Stimulated activated naive B cell treated with anti-CD40 and anti-IgM and Interleukin-4, amounts not matched to agents 10 μg/mL and 1 μg/mL and 100 μg/mL, for 72 hours (primary cell): ENCODE data around the gene POLE2.
"Not testable (repeated sequence)": the region's sequence is repeated elsewhere in the genome, so short reads cannot be mapped to it uniquely, and the experiment has no call there.

Experiments
- ATAC-seq, 2 donors: fragments of 150-1000 bp; cut with Tn5 transposase; replicated peaks; 2 replicates each; pipeline ENCODE4 v1.10.0; 2021; ENCODE audit warnings: moderate library complexity in 1 of 2
- DNase-seq: peaks from one replicate; pipeline ENCODE4 v3.0.0; 2021
- H3K27ac Mint-ChIP-seq: one replicate; pipeline ENCODE4 v1.8.0; 2022; ENCODE audit warnings: mild to moderate bottlenecking, mixed read lengths
- H3K27me3 Mint-ChIP-seq, 2 donors: one replicate each; pipeline ENCODE4 v1.8.0; 2022; ENCODE audit warnings: mixed read lengths in 2 of 2
- H3K36me3 Mint-ChIP-seq, 2 donors: one replicate each; pipeline ENCODE4 v1.8.0; 2022; ENCODE audit warnings: mixed read lengths in 2 of 2, mild to moderate bottlenecking in 1 of 2
- H3K4me1 Mint-ChIP-seq, 2 donors: one replicate each; pipeline ENCODE4 v1.8.0; 2022; ENCODE audit warnings: mixed read lengths in 2 of 2, mild to moderate bottlenecking in 1 of 2
- H3K4me3 Mint-ChIP-seq, 2 donors: one replicate each; pipeline ENCODE4 v1.8.0; 2022; ENCODE audit warnings: mild to moderate bottlenecking in 2 of 2, mixed read lengths in 2 of 2, moderate library complexity in 1 of 2
- H3K9me3 Mint-ChIP-seq, 2 donors: one replicate each; pipeline ENCODE4 v1.8.0; 2022; ENCODE audit warnings: mixed read lengths in 2 of 2, mild to moderate bottlenecking in 1 of 2

POLE2 gene, protein sequence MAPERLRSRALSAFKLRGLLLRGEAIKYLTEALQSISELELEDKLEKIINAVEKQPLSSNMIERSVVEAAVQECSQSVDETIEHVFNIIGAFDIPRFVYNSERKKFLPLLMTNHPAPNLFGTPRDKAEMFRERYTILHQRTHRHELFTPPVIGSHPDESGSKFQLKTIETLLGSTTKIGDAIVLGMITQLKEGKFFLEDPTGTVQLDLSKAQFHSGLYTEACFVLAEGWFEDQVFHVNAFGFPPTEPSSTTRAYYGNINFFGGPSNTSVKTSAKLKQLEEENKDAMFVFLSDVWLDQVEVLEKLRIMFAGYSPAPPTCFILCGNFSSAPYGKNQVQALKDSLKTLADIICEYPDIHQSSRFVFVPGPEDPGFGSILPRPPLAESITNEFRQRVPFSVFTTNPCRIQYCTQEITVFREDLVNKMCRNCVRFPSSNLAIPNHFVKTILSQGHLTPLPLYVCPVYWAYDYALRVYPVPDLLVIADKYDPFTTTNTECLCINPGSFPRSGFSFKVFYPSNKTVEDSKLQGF

GRCh38 chr14:49687942-49688700 is at the start of gene POLE2:
TSS of gene POLE2 (minus strand) at chr14:49688214. CDS start at chr14:49688203, 11 bp downstream.
- DNase-seq: peak; percentile 73
- peak; percentile 88 to 89 for ATAC-seq
- Mint-ChIP-seq H3K36me3 (no peaks in the 10 kb centered on the region), H3K27me3 (peaks cover 0 to 3% of the 10 kb centered on the region in 2 donors), H3K4me1 (peaks cover 12 to 21% of the 10 kb centered on the region in 2 donors), H3K9me3 (no peaks in the 10 kb centered on the region), H3K4me3 (peak within 1 kb of the TSS; percentile 79 to 90), H3K27ac (peak within 1 kb of the TSS; percentile 93)

- not testable (repeated sequence) for H3K27ac Mint-ChIP-seq, H3K4me1 Mint-ChIP-seq, H3K27me3 Mint-ChIP-seq, H3K4me3 Mint-ChIP-seq, H3K9me3 Mint-ChIP-seq, ATAC-seq, DNase-seq
- peaks cover 8 to 10% of the 10 kb centered on the region in 2 donors for H3K36me3 Mint-ChIP-seq
Measured at GRCh38 chr14:49735669-49736068, 47.7 kb upstream of the POLE2 start.

DNA sequence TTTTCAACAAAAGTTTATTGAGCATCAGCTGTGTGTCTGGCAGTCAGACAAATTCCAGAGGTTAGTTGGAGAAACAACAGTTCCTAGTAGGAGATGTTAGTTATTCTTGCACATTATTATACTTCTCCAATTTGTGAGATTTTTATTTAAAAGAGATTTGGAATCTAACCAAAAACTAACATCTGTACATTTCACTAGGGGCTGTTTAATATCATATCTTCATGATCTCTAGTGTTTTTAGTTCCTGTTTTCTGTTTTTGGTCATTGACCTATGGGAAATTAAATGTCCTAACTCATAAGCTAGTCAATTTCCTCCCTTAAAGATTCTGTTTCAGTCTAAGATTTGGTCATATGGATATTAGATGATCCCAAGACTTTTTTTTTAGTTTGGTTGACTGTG is 45.8 kb upstream of the POLE2 start:
- H3K4me1 Mint-ChIP-seq: no peaks in the 10 kb centered on the region
- DNase-seq (no peak), ATAC-seq (no peak)
- peaks cover 8% of the 10 kb centered on the region in 2 donors for H3K36me3 Mint-ChIP-seq
- H3K9me3 Mint-ChIP-seq: no peaks in the 10 kb centered on the region
- no peak overlapping the region for H3K27ac Mint-ChIP-seq
- no peak overlapping the region for H3K4me3 Mint-ChIP-seq
- H3K27me3 Mint-ChIP-seq: no peaks in the 10 kb centered on the region

DNA sequence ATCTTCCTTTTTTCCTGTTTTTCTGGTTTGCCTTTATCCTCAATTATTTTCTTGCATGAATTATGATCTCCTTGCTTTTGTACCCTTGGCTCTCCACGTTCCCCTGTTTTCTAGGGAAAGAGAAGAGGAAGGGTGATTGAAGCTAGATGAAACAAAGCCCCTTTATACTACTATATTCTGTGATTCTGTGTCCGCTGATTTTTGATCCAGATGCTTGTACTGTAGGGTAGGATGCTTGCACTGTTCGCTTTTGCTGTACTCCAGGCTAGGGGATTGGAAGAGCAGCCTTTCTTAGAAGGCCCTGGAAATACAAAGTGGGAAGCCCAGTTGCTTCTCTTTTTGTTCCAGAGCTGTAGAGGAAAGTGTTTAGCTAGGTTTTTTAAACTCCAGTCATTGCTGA is 44.9 kb upstream of the POLE2 start:
- peaks cover 8 to 9% of the 10 kb centered on the region in 2 donors for H3K36me3 Mint-ChIP-seq
- H3K9me3 Mint-ChIP-seq: no peaks in the 10 kb centered on the region
- DNase-seq: no peak
- H3K4me1 Mint-ChIP-seq: no peaks in the 10 kb centered on the region
- no peak overlapping the region for H3K4me3 Mint-ChIP-seq
- no peaks in the 10 kb centered on the region for H3K27me3 Mint-ChIP-seq
- ATAC-seq: no peak
- H3K27ac Mint-ChIP-seq: no peak overlapping the region

DNA sequence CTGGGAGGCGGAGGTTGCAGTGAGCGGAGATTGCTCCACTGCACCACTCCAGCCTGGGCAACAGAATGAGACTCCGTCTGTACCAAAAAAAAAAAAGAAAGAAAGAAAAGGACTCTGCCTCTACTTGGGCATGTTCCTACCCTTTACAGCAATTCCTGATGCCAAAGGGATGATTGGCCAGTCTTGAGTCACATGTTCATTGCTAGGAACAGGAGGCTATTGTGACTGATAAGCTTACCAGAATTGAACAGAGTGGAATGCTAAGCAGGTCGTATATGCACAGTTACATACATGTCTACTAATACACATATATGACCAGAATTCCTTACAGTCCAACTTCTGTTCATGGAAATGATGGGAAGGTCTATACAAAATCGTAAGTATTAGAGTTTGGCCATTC is 39.2 kb upstream of the POLE2 start:
- H3K9me3 Mint-ChIP-seq: no peaks in the 10 kb centered on the region
- no peak overlapping the region for H3K27ac Mint-ChIP-seq
- DNase-seq: no peak
- no peaks in the 10 kb centered on the region for H3K27me3 Mint-ChIP-seq
- no peaks in the 10 kb centered on the region for H3K4me1 Mint-ChIP-seq
- H3K36me3 Mint-ChIP-seq: peaks cover 6 to 13% of the 10 kb centered on the region in 2 donors
- no peak overlapping the region for H3K4me3 Mint-ChIP-seq
- ATAC-seq: no peak

GRCh38 chr14:49721733-49722435 is 33.9 kb upstream of the POLE2 start:
- not testable (repeated sequence) for H3K4me3 Mint-ChIP-seq

GRCh38 chr14:49720744-49721143 is 32.7 kb upstream of the POLE2 start:
- H3K36me3 Mint-ChIP-seq: peaks cover 24 to 33% of the 10 kb centered on the region in 2 donors
- H3K27ac Mint-ChIP-seq: no peak overlapping the region
- DNase-seq (no peak), ATAC-seq (no peak)
- no peaks in the 10 kb centered on the region for H3K27me3 Mint-ChIP-seq
- H3K4me1 Mint-ChIP-seq: peaks cover 0 to 5% of the 10 kb centered on the region in 2 donors
- H3K9me3 Mint-ChIP-seq: peaks cover 0 to 6% of the 10 kb centered on the region in 2 donors
- H3K4me3 Mint-ChIP-seq: no peak overlapping the region

More at GRCh38 chr14:49721733-49722435, 33.9 kb upstream of the POLE2 start:
- DNase-seq, ATAC-seq, H3K9me3 Mint-ChIP-seq, H3K27ac Mint-ChIP-seq, H3K27me3 Mint-ChIP-seq, H3K4me1 Mint-ChIP-seq: not testable (repeated sequence)
- H3K36me3 Mint-ChIP-seq: peaks cover 22 to 37% of the 10 kb centered on the region in 2 donors

GRCh38 chr14:49710993-49711392 is 23.0 kb upstream of the POLE2 start:
- not testable (repeated sequence) for H3K36me3 Mint-ChIP-seq, H3K4me1 Mint-ChIP-seq, ATAC-seq, DNase-seq, H3K27ac Mint-ChIP-seq, H3K9me3 Mint-ChIP-seq, H3K4me3 Mint-ChIP-seq, H3K27me3 Mint-ChIP-seq

DNA sequence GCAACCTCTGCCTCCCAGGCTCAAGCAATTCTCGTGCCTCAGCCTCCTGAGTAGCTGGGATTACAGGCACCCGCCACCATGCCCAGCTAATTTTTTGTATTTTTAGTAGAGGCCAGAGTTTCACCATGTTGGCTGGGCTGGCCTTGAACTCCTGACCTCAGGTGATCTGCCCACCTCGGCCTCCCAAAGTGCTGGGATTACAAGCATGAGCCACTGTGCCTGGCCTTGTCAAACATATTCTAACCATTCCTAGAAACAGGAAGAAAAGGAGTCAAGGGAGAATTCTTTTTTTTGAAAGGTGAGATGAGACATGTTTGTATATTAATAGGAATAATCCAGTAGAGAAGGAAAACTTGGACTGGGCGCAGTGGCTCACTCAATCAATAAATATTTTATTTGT is 16.5 kb upstream of the POLE2 start:
- H3K27ac Mint-ChIP-seq, ATAC-seq, H3K4me3 Mint-ChIP-seq, H3K27me3 Mint-ChIP-seq, H3K9me3 Mint-ChIP-seq, DNase-seq: not testable (repeated sequence)
- H3K4me1 Mint-ChIP-seq: peaks cover 7 to 13% of the 10 kb centered on the region in 2 donors
- H3K36me3 Mint-ChIP-seq: peaks cover 5 to 15% of the 10 kb centered on the region in 2 donors

GRCh38 chr14:49703965-49704364 is 16.0 kb upstream of the POLE2 start:
- H3K27me3 Mint-ChIP-seq: no peaks in the 10 kb centered on the region
- H3K4me1 Mint-ChIP-seq: peaks cover 7 to 13% of the 10 kb centered on the region in 2 donors
- H3K4me3 Mint-ChIP-seq: no peak overlapping the region
- no peak for ATAC-seq
- peak overlapping the region; percentile 43 for H3K27ac Mint-ChIP-seq
- DNase-seq: no peak
- H3K36me3 Mint-ChIP-seq: peaks cover 3 to 12% of the 10 kb centered on the region in 2 donors
- H3K9me3 Mint-ChIP-seq: no peaks in the 10 kb centered on the region

DNA sequence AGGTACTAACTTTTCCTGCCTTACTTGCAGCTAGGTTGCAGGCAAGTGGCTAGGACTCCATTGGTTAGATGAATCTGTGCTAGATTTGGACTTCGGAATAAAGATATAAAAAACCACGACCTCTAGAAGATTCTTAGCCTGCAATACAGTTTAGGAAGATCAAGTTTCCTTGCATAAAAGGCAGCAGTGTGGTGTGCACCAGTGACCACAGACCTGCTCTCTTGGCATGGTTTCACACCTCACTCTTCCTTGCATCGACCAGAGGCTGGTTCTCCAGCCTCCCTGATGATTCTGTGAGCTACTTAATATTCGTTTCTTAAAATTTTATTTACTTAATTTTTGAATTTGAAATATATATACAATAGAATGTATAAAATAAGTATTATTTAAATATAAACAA is 14.7 kb upstream of the POLE2 start:
- Mint-ChIP-seq H3K9me3 (no peaks in the 10 kb centered on the region), H3K27ac (no peak overlapping the region)
- ATAC-seq: no peak

DNA sequence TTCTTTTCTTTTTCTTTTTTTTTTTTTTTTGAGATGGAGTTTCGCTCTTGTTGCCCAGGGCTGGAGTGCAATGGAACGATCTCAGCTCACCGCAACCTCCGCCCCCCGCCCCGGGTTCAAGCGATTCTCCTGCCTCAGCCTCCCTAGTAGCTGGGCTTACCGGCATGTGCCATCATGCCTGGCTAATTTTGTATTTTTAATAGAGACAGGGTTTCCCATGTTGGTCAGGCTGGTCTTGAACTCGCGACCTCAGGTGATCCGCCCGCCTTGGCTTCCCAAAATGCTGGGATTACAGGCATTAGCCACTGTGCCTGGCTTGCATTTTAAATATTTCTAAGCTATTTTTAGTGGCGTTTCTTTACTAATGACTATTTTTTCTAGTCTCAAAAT is 5.7 kb upstream of the POLE2 start:
- H3K9me3 Mint-ChIP-seq, H3K36me3 Mint-ChIP-seq, H3K27me3 Mint-ChIP-seq, ATAC-seq, DNase-seq, H3K4me1 Mint-ChIP-seq: not testable (repeated sequence)
- peak overlapping the region; percentile 68 to 78 for H3K4me3 Mint-ChIP-seq
- peak overlapping the region; percentile 76 for H3K27ac Mint-ChIP-seq

More for the DNA sequence above, 14.7 kb upstream of the POLE2 start:
- Mint-ChIP-seq H3K27me3 (no peaks in the 10 kb centered on the region), H3K4me3 (no peak overlapping the region), H3K4me1 (peaks cover 7 to 13% of the 10 kb centered on the region in 2 donors), H3K36me3 (peaks cover 3 to 12% of the 10 kb centered on the region in 2 donors)
- DNase-seq: no peak

DNA sequence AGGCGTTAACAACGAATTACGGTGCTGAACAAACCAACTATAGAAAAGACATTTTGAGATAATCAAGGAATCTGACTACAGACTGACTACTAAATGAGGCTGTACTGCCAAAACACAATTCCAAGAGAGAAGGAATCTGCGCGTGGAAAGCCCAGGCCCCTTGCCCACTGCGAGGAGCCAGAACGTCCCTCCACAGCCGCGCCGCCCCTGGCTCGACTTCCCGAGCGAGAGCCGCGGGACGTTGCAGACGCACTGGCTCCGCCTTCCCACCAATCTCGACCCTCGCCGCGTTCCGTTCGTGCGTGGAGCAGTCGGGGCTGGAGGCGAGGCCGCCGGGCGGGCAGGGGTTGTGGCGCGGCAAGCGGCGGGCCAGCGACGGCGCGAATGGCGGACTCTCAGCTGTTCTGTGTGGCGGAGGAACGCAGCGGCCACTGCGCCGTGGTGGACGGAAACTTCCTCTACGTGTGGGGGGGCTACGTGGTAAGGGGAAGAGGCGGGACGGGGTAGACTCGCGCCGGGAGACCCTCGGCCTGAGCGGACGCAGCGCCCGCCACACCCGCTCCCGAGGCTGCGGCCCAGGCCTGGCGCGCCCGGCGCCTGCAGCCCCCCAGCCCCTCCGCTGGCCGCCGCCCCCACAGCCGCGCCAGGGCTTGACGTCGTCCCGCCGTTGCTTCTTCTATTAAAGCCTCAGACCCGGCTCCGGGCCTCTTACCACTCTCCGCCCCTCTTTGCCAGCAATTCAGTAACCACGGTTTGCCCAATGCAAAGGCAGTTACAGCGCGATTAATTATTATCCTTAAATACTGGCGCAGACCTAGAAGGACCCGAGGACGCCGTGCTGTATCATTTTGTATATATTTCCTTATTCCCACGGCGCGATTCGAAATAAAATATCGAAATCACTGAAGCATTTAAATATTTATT is 5.1 kb upstream of the POLE2 start, which contains the start of gene KLHDC1:
Gene KLHDC1 (plus strand): TSS at position 310 of the 924 bp plus-strand sequence. CDS start 75 bp downstream, at position 385.
- DNase-seq: peak; percentile 67
- peak within 1 kb of the TSS; percentile 68 to 78 for H3K4me3 Mint-ChIP-seq
- peak within 1 kb of the TSS; percentile 78 for H3K27ac Mint-ChIP-seq
- H3K27me3 Mint-ChIP-seq: no peaks in the 10 kb centered on the region
- H3K36me3 Mint-ChIP-seq: peaks cover 0 to 2% of the 10 kb centered on the region in 2 donors
- no peaks in the 10 kb centered on the region for H3K9me3 Mint-ChIP-seq
- ATAC-seq: peak; percentile 78 to 79
- H3K4me1 Mint-ChIP-seq: peaks cover 6 to 12% of the 10 kb centered on the region in 2 donors
